Activated T-cell treated with anti-CD3 and anti-CD28 coated beads, Interleukin-2, amount 50 U/mL, for 72 hours (primary cell): ENCODE measurements around the gene AK9. TPM values are rescaled to one million over a fixed set of nuclear protein-coding genes. Genes with fewer than 3 reads are reported as not detected.
A peak's percentile ranks its signal among the peaks of the same experiment; 100 is the strongest.
"Not testable (repeated sequence)": the region's sequence is repeated elsewhere in the genome, so short reads cannot be mapped to it uniquely, and the experiment has no call there.

Source experiments
- ATAC-seq, 2 donors: fragments of 150-1000 bp; cut with Tn5 transposase; replicated peaks in 1 of 2; 2 replicates each; pipeline ENCODE4 v1.10.0; 2021; ENCODE audit warnings: moderate library complexity in 2 of 2, mild to moderate bottlenecking in 1 of 2
- DNase-seq, 2 donors: peaks; one replicate each; pipeline ENCODE4 v3.0.0; 2021 to 2022; ENCODE audit warnings: mixed read lengths in 1 of 2
- H3K27ac Mint-ChIP-seq: one replicate; pipeline ENCODE4 v1.8.0; 2022; ENCODE audit warnings: mild to moderate bottlenecking, moderate library complexity, mixed read lengths
- H3K27me3 Mint-ChIP-seq: one replicate; pipeline ENCODE4 v1.8.0; 2022; ENCODE audit warnings: low read depth, mixed read lengths
- H3K36me3 Mint-ChIP-seq, 2 donors: one replicate each; pipeline ENCODE4 v1.8.0; 2022; ENCODE audit warnings: mixed read lengths in 2 of 2, mild to moderate bottlenecking in 1 of 2; ENCODE audit not compliant: insufficient read depth in 2 of 2
- H3K4me1 Mint-ChIP-seq: one replicate; pipeline ENCODE4 v1.8.0; 2022; ENCODE audit warnings: low read depth, mixed read lengths
- H3K4me3 Mint-ChIP-seq, 2 donors: one replicate each; pipeline ENCODE4 v1.8.0; 2022; ENCODE audit warnings: mild to moderate bottlenecking in 2 of 2, mixed read lengths in 2 of 2, moderate library complexity in 2 of 2
- H3K9me3 Mint-ChIP-seq, 2 donors: one replicate each; pipeline ENCODE4 v1.8.0; 2022; ENCODE audit warnings: mixed read lengths in 2 of 2
- total RNA-seq, 2 donors: library from RNA; stranded (reverse); gene quantifications; one replicate each; pipeline ENCODE4 v1.2.3, GENCODE V29; 2022

AK9 gene
- total RNA-seq, 2 donors from 2014 or later: 6.4 to 11.5 TPM

- H3K4me1 Mint-ChIP-seq: peaks cover 38% of the 10 kb centered on the region
- H3K27ac Mint-ChIP-seq: no peak overlapping the region
- peak overlapping the region; percentile 17 to 56 for H3K4me3 Mint-ChIP-seq
- peaks cover 0 to 7% of the 10 kb centered on the region in 2 donors for H3K36me3 Mint-ChIP-seq
- H3K27me3 Mint-ChIP-seq: no peaks in the 10 kb centered on the region
- DNase-seq: peak; percentile 13 to 27
- no peaks in the 10 kb centered on the region for H3K9me3 Mint-ChIP-seq
- ATAC-seq: peak; percentile 26 to 33
Observed at GRCh38 chr6:109687271-109687761, 3.7 kb downstream of the AK9 start.

- Mint-ChIP-seq H3K36me3 (peaks cover 0 to 9% of the 10 kb centered on the region in 2 donors), H3K4me3 (peak overlapping the region; percentile 51 to 56), H3K27ac (peak overlapping the region; percentile 64), H3K9me3 (peaks cover 0 to 2% of the 10 kb centered on the region in 2 donors), H3K4me1 (peaks cover 38% of the 10 kb centered on the region), H3K27me3 (no peaks in the 10 kb centered on the region)
- DNase-seq (no peak), ATAC-seq (no peak)
Observed at GRCh38 chr6:109686566-109687265, 4.3 kb downstream of the AK9 start.

- peak in 1 of 2 donors; percentile 45 for DNase-seq
- ATAC-seq: peak; percentile 53 to 91
- Mint-ChIP-seq H3K4me3 (peak overlapping the region in 1 of 2 donors; percentile 21), H3K36me3 (peaks cover 1 to 16% of the 10 kb centered on the region in 2 donors), H3K4me1 (peaks cover 29% of the 10 kb centered on the region)
- not testable (repeated sequence) for H3K9me3 Mint-ChIP-seq, H3K27me3 Mint-ChIP-seq, H3K27ac Mint-ChIP-seq
Observed at GRCh38 chr6:109678661-109679505, 12.1 kb downstream of the AK9 start.

DNA sequence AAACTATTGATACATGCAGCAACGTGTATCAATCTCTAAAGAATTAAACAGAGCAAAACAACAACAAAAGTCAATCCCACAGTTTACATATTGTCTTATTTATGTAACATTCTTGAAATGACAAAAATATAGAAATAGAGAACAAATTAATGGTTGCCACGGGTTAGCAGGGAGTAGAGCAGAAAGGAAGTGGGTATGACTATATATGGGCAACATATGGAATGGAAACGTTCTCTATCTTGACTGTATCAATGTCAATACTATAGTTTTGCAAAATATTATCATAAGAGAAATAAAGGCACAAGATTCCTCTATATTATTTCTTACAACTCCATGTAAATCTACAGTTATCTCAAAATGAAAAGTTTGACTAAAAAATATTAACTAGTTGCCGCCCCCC, 12.8 kb downstream of the AK9 start:
- H3K9me3 Mint-ChIP-seq: peaks cover 3 to 4% of the 10 kb centered on the region in 2 donors
- H3K36me3 Mint-ChIP-seq: peaks cover 1 to 11% of the 10 kb centered on the region in 2 donors
- DNase-seq: no peak
- peaks cover 29% of the 10 kb centered on the region for H3K4me1 Mint-ChIP-seq
- ATAC-seq: no peak
- H3K4me3 Mint-ChIP-seq: no peak overlapping the region
- no peak overlapping the region for H3K27ac Mint-ChIP-seq
- no peaks in the 10 kb centered on the region for H3K27me3 Mint-ChIP-seq

DNA sequence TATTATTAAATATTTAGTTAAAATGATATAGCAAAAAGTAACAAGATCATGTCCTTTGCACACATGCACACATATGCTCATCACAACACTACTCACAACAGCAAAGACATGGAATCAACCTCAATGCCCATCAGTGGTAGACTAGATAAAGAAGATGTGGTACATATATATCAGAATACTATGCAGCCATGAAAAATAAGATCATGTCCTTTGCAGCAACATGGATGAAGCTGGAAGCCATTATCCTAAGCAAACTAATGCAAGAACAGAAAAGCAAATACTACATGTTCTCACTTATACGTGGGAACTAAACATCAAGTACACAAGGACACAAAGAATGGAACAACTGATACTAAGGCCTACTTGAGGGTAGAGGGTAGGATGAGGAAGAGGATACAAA, 14.3 kb downstream of the AK9 start:
- ATAC-seq: no peak
- no peak overlapping the region for H3K27ac Mint-ChIP-seq
- H3K36me3 Mint-ChIP-seq: peaks cover 1 to 8% of the 10 kb centered on the region in 2 donors
- H3K27me3 Mint-ChIP-seq: no peaks in the 10 kb centered on the region
- peaks cover 2 to 3% of the 10 kb centered on the region in 2 donors for H3K9me3 Mint-ChIP-seq
- no peak overlapping the region for H3K4me3 Mint-ChIP-seq
- no peak for DNase-seq
- peaks cover 20% of the 10 kb centered on the region for H3K4me1 Mint-ChIP-seq

- H3K36me3 Mint-ChIP-seq: peaks cover 0 to 2% of the 10 kb centered on the region in 2 donors
- no peaks in the 10 kb centered on the region for H3K27me3 Mint-ChIP-seq
- no peaks in the 10 kb centered on the region for H3K4me1 Mint-ChIP-seq
- H3K27ac Mint-ChIP-seq: no peak overlapping the region
- no peak for ATAC-seq
- peaks cover 0 to 3% of the 10 kb centered on the region in 2 donors for H3K9me3 Mint-ChIP-seq
- no peak for DNase-seq
- H3K4me3 Mint-ChIP-seq: no peak overlapping the region
Observed at GRCh38 chr6:109672839-109673238, 18.2 kb downstream of the AK9 start.

DNA sequence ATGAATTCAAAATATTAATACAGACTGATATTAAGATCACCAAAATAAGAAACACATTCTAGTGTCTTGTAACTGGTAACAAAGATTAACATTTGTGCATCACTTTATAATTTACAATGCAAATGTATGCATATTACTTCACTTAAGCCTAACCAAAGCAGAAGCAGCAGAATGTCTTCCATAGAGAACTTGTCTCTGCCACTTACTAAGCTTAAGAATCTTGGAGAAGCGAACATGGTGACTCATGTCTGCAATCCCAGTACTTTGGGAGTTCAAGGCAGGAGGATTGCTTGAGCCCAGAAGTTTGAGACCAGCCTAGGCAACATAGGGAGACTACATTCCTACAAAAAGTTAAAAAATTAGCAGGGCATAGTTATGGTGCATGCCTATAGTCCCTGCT, 18.8 kb downstream of the AK9 start:
- no peak for ATAC-seq
- Mint-ChIP-seq H3K27ac (no peak overlapping the region), H3K9me3 (peaks cover 0 to 3% of the 10 kb centered on the region in 2 donors), H3K4me1 (no peaks in the 10 kb centered on the region), H3K27me3 (no peaks in the 10 kb centered on the region), H3K4me3 (no peak overlapping the region), H3K36me3 (peaks cover 0 to 2% of the 10 kb centered on the region in 2 donors)
- no peak for DNase-seq

DNA sequence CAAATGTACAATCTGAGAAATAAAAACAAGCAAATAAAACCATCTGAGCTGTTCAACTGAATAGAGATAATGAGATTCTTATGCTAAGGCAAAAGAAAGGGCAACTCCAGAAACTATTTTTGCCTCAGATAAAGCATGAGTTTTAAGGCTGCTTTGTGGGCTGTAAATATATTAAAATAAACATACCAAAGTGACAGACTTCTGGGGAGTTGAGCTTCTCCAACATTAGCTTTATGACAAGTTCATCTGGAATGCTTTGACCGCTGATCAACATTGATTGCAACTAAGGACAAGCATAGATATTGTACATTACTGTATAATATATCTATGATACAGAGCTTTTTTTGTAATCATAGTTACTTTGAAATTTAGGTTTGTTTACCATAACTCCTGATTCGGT, 19.3 kb downstream of the AK9 start:
- H3K27me3 Mint-ChIP-seq: no peaks in the 10 kb centered on the region
- no peak overlapping the region for H3K27ac Mint-ChIP-seq
- H3K4me1 Mint-ChIP-seq: no peaks in the 10 kb centered on the region
- no peak overlapping the region for H3K4me3 Mint-ChIP-seq
- ATAC-seq (no peak), DNase-seq (no peak)
- peaks cover 0 to 1% of the 10 kb centered on the region in 2 donors for H3K9me3 Mint-ChIP-seq
- H3K36me3 Mint-ChIP-seq: peaks cover 0 to 2% of the 10 kb centered on the region in 2 donors

- ATAC-seq (no peak), DNase-seq (no peak)
- H3K4me1 Mint-ChIP-seq: no peaks in the 10 kb centered on the region
- no peak overlapping the region for H3K4me3 Mint-ChIP-seq
- no peaks in the 10 kb centered on the region for H3K9me3 Mint-ChIP-seq
- H3K27me3 Mint-ChIP-seq: no peaks in the 10 kb centered on the region
- H3K36me3 Mint-ChIP-seq: peaks cover 0 to 1% of the 10 kb centered on the region in 2 donors
- H3K27ac Mint-ChIP-seq: no peak overlapping the region
Observed at GRCh38 chr6:109669811-109670210, 21.2 kb downstream of the AK9 start.

DNA sequence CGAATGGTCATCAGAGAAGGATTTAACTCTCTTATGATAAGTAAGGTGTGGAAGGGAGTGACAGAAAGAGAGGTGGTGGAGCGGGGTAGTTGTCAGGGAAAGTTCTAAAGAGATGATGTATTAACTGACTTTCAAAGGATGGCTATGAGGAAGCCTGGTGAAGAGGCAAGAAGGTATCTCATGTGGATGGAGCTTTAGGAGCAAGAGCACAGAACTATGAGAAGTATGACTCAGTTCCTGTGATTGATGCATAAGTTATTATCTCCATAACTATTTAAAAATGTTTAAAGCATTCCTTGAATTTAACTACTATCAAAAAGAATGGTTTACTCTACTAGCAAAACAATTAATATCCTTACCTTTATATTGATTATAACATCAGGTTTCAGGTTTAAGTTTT, 28.8 kb downstream of the AK9 start:
- no peak for DNase-seq
- Mint-ChIP-seq H3K27ac (no peak overlapping the region), H3K4me1 (peaks cover 12% of the 10 kb centered on the region), H3K27me3 (no peaks in the 10 kb centered on the region), H3K4me3 (no peak overlapping the region), H3K36me3 (no peaks in the 10 kb centered on the region), H3K9me3 (no peaks in the 10 kb centered on the region)
- ATAC-seq: no peak

DNA sequence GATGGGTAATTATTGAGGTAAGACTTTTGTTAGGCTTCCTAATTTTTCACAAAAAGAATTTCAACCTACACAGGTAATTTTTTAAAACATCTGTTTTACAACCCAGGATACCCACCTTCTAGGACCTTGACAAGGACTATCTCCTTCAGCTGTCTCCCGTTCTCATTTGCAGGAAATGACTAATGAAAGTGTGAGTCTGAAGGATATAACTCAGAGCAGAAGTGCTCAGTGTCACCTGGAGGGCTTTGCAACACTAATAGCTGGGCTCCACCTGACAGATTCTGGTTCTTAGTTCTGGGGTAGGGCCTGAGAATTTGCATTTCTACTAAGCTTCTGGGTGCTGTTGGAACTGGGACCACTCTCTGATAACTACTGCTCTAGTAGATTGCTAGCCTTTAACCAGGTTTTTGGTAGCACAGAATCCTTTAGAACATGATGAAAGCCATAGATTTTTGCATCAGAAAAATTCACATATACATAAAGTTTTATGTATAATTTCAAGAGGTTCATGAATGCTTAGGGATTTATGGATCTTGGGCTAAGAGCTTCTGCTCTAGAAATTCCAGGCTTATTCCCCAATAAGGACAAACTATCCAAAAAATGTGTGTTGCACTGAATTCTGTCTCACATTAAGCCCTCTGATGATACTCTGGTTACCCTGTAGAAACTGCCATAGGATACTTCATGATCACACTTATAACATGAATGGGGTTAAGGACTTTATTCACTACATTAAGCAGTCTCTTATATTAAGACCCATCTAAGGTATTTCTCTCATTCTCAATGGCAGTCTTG, 30.3 kb downstream of the AK9 start:
- ATAC-seq: peak; percentile 85 to 91
- H3K27me3 Mint-ChIP-seq: no peaks in the 10 kb centered on the region

DNA sequence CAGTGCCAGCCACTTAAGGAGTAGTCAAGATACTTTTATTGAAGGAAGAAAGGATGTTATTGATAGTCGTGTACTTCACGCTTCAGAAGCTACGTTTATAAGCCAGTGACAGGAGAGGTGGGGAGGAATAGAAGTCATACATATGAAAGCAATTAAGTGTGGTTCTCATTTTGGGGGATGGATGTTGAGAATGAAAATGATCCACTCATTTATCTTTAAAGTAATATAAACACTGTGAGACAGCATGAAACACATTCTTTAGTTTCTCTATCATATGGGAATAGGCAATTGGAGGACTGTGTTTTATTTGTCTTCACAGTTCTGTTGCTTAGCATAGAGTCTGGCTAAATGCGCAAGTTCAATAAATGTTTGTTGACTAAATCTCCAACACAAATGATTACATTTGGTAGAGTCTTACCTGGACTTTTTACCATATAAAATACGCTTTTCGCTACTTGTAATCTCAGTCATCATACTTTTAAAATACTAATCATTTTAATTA, 35.2 kb downstream of the AK9 start:
- Mint-ChIP-seq H3K27me3 (no peaks in the 10 kb centered on the region), H3K4me3 (no peak overlapping the region), H3K36me3 (peaks cover 0 to 1% of the 10 kb centered on the region in 2 donors), H3K4me1 (peaks cover 10% of the 10 kb centered on the region), H3K27ac (no peak overlapping the region), H3K9me3 (peaks cover 0 to 2% of the 10 kb centered on the region in 2 donors)
- DNase-seq: no peak
- no peak for ATAC-seq

More for the DNA sequence above, 30.3 kb downstream of the AK9 start:
- H3K36me3 Mint-ChIP-seq: no peaks in the 10 kb centered on the region
- no peak overlapping the region for H3K4me3 Mint-ChIP-seq
- no peak overlapping the region for H3K27ac Mint-ChIP-seq
- peaks cover 12% of the 10 kb centered on the region for H3K4me1 Mint-ChIP-seq
- no peaks in the 10 kb centered on the region for H3K9me3 Mint-ChIP-seq
- DNase-seq: peak; percentile 6 to 11
